ENCODE measurements around the gene ZNF608.

GRCh38 chr5:124733329-124733650, 13.1 kb downstream of the ZNF608 start:
- TF ChIP-seq CTCF (IDR thresholded peaks at IDR 0.05 in 2 of 3, conservative IDR thresholded peaks at IDR 0.05 in 1 of 3; ENCODE audit: insufficient read depth in 2 of 3, low read depth in 1 of 3, low read length in 3 of 3), result no peak
- no peak for TF ChIP-seq ZC3H4 (CRISPR knock-in tag; IDR thresholded peaks at IDR 0.05; ENCODE audit: borderline replicate concordance)
- no peak for TF ChIP-seq CCNT2 (IDR thresholded peaks at IDR 0.05; ENCODE audit: borderline replicate concordance, extremely low read depth, insufficient read length, low read depth, low read length)
